ENCODE results near the gene CLEC20A. TPM values are rescaled to one million over a fixed set of nuclear protein-coding genes. Genes with fewer than 3 reads are reported as not detected.

The CLEC20A gene
- total and polyA plus RNA-seq, 9 of the 15 experiments (the other 6 are each of a cell fraction or from before 2014, with no cell fraction given), result not detected

DNA sequence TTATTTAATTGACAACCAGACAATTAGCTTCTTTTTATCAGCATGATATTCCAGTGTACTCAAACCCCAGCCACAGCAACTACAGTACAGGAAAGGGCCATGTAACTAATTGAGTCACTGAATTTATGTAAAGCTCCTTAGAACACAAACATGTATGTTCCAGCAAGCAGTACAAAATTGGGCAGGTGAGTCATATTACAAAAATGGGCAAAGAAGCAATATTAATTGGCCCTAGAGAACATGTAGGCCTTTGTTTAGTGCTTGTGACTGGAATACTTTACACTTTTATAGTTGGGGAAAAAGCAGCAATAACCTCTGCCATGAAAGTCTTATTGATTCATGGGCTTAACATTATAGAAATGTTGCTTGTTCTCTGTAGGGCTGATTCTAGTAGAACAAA is 31.8 kb downstream of the CLEC20A start:
- intact Hi-C loops (cut with micrococcal nuclease), result no loop called here
- Histone ChIP-seq H3K27me3 (ENCODE audit: control insufficient read depth in 2 of 2, insufficient read depth in 2 of 2, low read length in 2 of 2) (no peaks in the 10 kb centered on the region), H3K4me3 (no peak overlapping the region), H3K9me3 (replicated peaks; ENCODE audit: control insufficient read depth, insufficient read depth, low read depth, low read length) (no peaks in the 10 kb centered on the region), H3K9ac (ENCODE audit: insufficient read depth in 1 of 2, low read depth in 2 of 2, low read length in 2 of 2) (no peak overlapping the region), H3K36me3 (ENCODE audit: control insufficient read depth, insufficient read depth, low read length) (no peaks in the 10 kb centered on the region), H3K4me2 (ENCODE audit: insufficient read depth, low read length) (no peak overlapping the region), H3K79me2 (ENCODE audit: control insufficient read depth, insufficient read depth, low read length) (no peaks in the 10 kb centered on the region), H3K4me1 (replicated peaks in 1 of 2; ENCODE audit: control insufficient read depth in 2 of 2, insufficient read depth in 2 of 2, low read length in 2 of 2) (no peaks in the 10 kb centered on the region), H4K20me1 (replicated peaks; ENCODE audit: control insufficient read depth, insufficient read depth, low read length) (no peaks in the 10 kb centered on the region), H2AFZ (ENCODE audit: low read depth, low read length) (no peak overlapping the region), H3K9me1 (ENCODE audit: control insufficient read depth, insufficient read depth, low read length) (no peaks in the 10 kb centered on the region), H3K27ac (ENCODE audit: extremely low read depth, low read depth, low read length) (no peak overlapping the region)
- in situ Hi-C loops (cut with MboI), result no loop called here
- ChIA-PET POLR2A (no interaction called here), CTCF (ENCODE audit: low intra/inter-chr PET ratio) (no interaction called here)
- no TSS peak for BruUV-seq (replicated peaks)
- FAIRE-seq (no peak), DNase-seq (ENCODE audit: extremely low read depth in 1 of 4, low spot score in 3 of 4) (no peak), ATAC-seq (no peak)
- TF ChIP-seq ZNF24 (IDR thresholded peaks at IDR 0.05), result no peak
- TF ChIP-seq GABPA (tag; conservative IDR thresholded peaks at IDR 0.05; ENCODE audit: low read depth), result no peak
- no peak for TF ChIP-seq HCFC1 (IDR thresholded peaks at IDR 0.05; ENCODE audit: low read depth, low read length)
- TF ChIP-seq, protein P1, sequence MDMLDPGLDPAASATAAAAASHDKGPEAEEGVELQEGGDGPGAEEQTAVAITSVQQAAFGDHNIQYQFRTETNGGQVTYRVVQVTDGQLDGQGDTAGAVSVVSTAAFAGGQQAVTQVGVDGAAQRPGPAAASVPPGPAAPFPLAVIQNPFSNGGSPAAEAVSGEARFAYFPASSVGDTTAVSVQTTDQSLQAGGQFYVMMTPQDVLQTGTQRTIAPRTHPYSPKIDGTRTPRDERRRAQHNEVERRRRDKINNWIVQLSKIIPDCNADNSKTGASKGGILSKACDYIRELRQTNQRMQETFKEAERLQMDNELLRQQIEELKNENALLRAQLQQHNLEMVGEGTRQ (CRISPR knock-in tag; IDR thresholded peaks at IDR 0.05), result no peak
- no peak for TF ChIP-seq ZNF785 (CRISPR knock-in tag; IDR thresholded peaks at IDR 0.05)
- TF ChIP-seq NFIC (IDR thresholded peaks at IDR 0.05), result no peak
- TF ChIP-seq CXXC5 (CRISPR knock-in tag; IDR thresholded peaks at IDR 0.05), result no peak
- TF ChIP-seq, protein P2, sequence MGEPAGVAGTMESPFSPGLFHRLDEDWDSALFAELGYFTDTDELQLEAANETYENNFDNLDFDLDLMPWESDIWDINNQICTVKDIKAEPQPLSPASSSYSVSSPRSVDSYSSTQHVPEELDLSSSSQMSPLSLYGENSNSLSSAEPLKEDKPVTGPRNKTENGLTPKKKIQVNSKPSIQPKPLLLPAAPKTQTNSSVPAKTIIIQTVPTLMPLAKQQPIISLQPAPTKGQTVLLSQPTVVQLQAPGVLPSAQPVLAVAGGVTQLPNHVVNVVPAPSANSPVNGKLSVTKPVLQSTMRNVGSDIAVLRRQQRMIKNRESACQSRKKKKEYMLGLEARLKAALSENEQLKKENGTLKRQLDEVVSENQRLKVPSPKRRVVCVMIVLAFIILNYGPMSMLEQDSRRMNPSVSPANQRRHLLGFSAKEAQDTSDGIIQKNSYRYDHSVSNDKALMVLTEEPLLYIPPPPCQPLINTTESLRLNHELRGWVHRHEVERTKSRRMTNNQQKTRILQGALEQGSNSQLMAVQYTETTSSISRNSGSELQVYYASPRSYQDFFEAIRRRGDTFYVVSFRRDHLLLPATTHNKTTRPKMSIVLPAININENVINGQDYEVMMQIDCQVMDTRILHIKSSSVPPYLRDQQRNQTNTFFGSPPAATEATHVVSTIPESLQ (CRISPR knock-in tag; IDR thresholded peaks at IDR 0.05), result no peak
- no peak for TF ChIP-seq ETS2 (tag; IDR thresholded peaks at IDR 0.05; ENCODE audit: borderline replicate concordance, poor library complexity, severe bottlenecking)
- TF ChIP-seq ETV6 (IDR thresholded peaks at IDR 0.05; ENCODE audit: borderline replicate concordance in 1 of 2, low read depth in 2 of 2, low read length in 1 of 2), result no peak
- TF ChIP-seq ETV6 (CRISPR knock-in tag; IDR thresholded peaks at IDR 0.05; ENCODE audit: borderline replicate concordance), result no peak
- no peak for TF ChIP-seq TEAD1 (CRISPR knock-in tag; IDR thresholded peaks at IDR 0.05)
- TF ChIP-seq ZNF124 (CRISPR knock-in tag; IDR thresholded peaks at IDR 0.05), result no peak
- no peak for TF ChIP-seq CREB1 (IDR thresholded peaks at IDR 0.05)
- TF ChIP-seq CREB1 (CRISPR knock-in tag; IDR thresholded peaks at IDR 0.05), result no peak
- TF ChIP-seq TRIM24 (IDR thresholded peaks at IDR 0.05), result no peak
- TF ChIP-seq ATF4 (CRISPR knock-in tag; IDR thresholded peaks at IDR 0.05), result no peak
- no peak for TF ChIP-seq ZNF586 (CRISPR knock-in tag; conservative IDR thresholded peaks at IDR 0.05)

Data from K562 (cell line).